GM12892 (cell line): Measurements from ENCODE around the gene ZNF562.

Source experiments
- POLR2A ChIP-seq: IDR thresholded peaks from 2 replicates; pipeline ENCODE4 v1.6.1; 2011; ENCODE audit warnings: low read depth, low read length, control low read depth
- POLR2AphosphoS5 ChIP-seq: IDR thresholded peaks from 2 replicates; pipeline ENCODE4 v1.6.1; 2011; ENCODE audit warnings: low read depth, low read length, control low read depth
- TAF1 ChIP-seq: IDR thresholded peaks from 2 replicates; pipeline ENCODE4 v1.6.1; 2011; ENCODE audit warnings: low read depth, mild to moderate bottlenecking, control low read depth, low read length, borderline replicate concordance

DNA sequence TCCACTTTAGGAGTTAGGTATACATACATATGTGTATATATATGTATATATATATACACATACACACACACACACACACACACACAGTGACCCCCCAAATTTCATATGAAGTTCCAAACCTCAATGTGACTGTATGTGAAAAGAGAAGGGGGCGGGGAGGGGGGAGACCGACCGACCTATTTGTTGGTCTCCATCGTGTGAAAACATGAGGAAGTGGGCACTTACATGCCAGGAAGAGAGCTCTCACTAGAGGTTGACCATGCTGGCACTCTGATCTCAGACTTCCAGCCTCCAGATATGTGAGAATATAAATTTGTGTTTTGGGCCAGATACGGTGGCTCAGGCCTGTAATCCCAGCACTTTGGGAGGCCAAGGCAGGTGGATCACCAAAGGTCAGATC, 24.6 kb downstream of the ZNF562 start:
- TF ChIP-seq POLR2A: no peak
- TF ChIP-seq TAF1: no peak
- TF ChIP-seq POLR2AphosphoS5: no peak
